ENCODE data around the gene DDX11.
"Not testable (repeated sequence)": the region's sequence is repeated elsewhere in the genome, so short reads cannot be mapped to it uniquely, and the experiment has no call there.

GRCh38 chr12:31099434-31099833 lies 25.8 kb downstream of the DDX11 start:
- not testable (repeated sequence) for TF ChIP-seq CTCF (IDR thresholded peaks at IDR 0.05; ENCODE audit: low read length); EZH2 (IDR thresholded peaks at IDR 0.05; ENCODE audit: borderline replicate concordance, low read length)

Data from OCI-LY1 (cell line).